Progenitor cell of endocrine pancreas (in vitro differentiated cells): ENCODE measurements around the gene CARS2. TPM values are rescaled to one million over a fixed set of nuclear protein-coding genes. Genes with fewer than 3 reads are reported as not detected.
A peak's percentile ranks its signal among the peaks of the same experiment; 100 is the strongest.

Source experiments
- DNase-seq: peaks from one replicate; pipeline ENCODE4 v3.0.0; 2021; ENCODE audit warnings: low spot score; ENCODE audit not compliant: unreplicated experiment
- H3K27ac Mint-ChIP-seq: 2 replicates; pipeline ENCODE4 v1.8.0; 2021; ENCODE audit warnings: mild to moderate bottlenecking, moderate library complexity, mixed read lengths
- H3K27me3 Mint-ChIP-seq: 2 replicates; pipeline ENCODE4 v1.8.0; 2021; ENCODE audit warnings: mixed read lengths
- H3K36me3 Mint-ChIP-seq: 2 replicates; pipeline ENCODE4 v1.8.0; 2022; ENCODE audit warnings: mixed read lengths; ENCODE audit not compliant: insufficient read depth
- H3K4me1 Mint-ChIP-seq: 2 replicates; pipeline ENCODE4 v1.8.0; 2021; ENCODE audit warnings: low read depth, mixed read lengths
- H3K4me3 Mint-ChIP-seq: 2 replicates; pipeline ENCODE4 v1.8.0; 2021; ENCODE audit warnings: low read depth, mild to moderate bottlenecking, moderate library complexity, mixed read lengths
- H3K9me3 Mint-ChIP-seq: 2 replicates; pipeline ENCODE4 v1.8.0; 2021; ENCODE audit warnings: low read depth, mixed read lengths
- total RNA-seq: library from RNA; stranded (reverse); gene quantifications from 2 replicates; pipeline ENCODE4 v1.2.1, GENCODE V29; 2021
- TF ChIP-seq, protein P1 (sequence below): fragments of 200-600 bp; sonication (generic); IDR thresholded peaks from one replicate; pipeline ENCODE4 v1.5.0; 2021; ENCODE audit warnings: antibody characterized with exemption, mild to moderate bottlenecking; ENCODE audit not compliant: unreplicated experiment

CARS2 gene
- total RNA-seq, 1 donor from 2014 or later: 90.4 TPM

DNA sequence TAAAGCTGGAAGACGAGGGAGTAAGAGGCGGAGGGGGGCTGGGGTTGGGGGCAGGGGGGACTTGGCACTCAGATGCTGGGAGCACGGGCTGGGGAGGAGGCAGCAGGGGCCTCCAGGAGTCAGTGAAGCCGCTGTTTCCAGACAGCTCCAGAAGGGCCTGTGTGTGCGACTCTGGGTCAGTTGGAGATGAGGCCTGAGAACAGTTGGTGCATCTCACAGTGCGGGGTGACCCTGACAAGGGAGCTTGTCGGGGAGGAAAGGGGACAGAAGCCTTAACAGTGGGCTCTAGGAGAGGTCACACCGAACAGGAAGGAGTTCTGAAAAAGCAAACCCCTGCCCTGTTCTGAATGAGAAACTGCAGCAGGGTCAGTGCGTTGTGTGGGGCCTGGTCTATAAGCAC is 79.4 kb downstream of the CARS2 start:
- peak overlapping the region; percentile 57 for H3K27ac Mint-ChIP-seq
- H3K9me3 Mint-ChIP-seq: no peaks in the 10 kb centered on the region
- no peaks in the 10 kb centered on the region for H3K27me3 Mint-ChIP-seq
- H3K4me1 Mint-ChIP-seq: peaks cover 23% of the 10 kb centered on the region
- TF ChIP-seq, protein P1, sequence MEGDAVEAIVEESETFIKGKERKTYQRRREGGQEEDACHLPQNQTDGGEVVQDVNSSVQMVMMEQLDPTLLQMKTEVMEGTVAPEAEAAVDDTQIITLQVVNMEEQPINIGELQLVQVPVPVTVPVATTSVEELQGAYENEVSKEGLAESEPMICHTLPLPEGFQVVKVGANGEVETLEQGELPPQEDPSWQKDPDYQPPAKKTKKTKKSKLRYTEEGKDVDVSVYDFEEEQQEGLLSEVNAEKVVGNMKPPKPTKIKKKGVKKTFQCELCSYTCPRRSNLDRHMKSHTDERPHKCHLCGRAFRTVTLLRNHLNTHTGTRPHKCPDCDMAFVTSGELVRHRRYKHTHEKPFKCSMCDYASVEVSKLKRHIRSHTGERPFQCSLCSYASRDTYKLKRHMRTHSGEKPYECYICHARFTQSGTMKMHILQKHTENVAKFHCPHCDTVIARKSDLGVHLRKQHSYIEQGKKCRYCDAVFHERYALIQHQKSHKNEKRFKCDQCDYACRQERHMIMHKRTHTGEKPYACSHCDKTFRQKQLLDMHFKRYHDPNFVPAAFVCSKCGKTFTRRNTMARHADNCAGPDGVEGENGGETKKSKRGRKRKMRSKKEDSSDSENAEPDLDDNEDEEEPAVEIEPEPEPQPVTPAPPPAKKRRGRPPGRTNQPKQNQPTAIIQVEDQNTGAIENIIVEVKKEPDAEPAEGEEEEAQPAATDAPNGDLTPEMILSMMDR: no peak
- DNase-seq: no peak
- H3K36me3 Mint-ChIP-seq: peaks cover 13% of the 10 kb centered on the region
- H3K4me3 Mint-ChIP-seq: no peak overlapping the region

DNA sequence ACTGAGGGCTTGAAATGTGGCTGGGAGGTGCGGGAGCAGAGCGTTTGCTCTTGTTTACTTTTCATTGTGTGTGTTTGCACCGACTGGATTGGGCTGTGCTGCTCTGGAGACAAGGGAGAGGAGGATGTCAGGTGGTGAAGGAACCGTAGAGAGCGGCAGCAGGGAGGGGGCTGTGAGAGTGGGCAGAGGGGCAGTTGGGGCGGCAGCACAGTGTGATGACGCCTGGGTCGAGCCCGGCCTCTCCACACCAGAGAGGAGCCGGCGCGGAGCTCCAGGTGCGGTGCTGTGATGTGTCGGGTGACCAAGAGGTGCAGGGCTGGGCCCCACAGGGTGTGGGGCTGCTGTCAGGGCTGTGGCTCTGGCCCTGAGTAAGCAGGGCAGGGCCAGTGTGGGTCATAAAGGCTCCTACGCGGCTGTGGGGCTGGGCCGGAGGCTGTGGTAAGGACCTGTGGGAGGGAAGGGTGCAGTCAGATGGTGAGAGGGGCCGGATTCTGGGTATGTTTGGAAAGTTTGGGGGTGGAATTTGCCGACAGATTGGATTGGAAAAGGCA is 80.1 kb downstream of the CARS2 start:
- peak overlapping the region; percentile 33 for H3K4me3 Mint-ChIP-seq

DNA sequence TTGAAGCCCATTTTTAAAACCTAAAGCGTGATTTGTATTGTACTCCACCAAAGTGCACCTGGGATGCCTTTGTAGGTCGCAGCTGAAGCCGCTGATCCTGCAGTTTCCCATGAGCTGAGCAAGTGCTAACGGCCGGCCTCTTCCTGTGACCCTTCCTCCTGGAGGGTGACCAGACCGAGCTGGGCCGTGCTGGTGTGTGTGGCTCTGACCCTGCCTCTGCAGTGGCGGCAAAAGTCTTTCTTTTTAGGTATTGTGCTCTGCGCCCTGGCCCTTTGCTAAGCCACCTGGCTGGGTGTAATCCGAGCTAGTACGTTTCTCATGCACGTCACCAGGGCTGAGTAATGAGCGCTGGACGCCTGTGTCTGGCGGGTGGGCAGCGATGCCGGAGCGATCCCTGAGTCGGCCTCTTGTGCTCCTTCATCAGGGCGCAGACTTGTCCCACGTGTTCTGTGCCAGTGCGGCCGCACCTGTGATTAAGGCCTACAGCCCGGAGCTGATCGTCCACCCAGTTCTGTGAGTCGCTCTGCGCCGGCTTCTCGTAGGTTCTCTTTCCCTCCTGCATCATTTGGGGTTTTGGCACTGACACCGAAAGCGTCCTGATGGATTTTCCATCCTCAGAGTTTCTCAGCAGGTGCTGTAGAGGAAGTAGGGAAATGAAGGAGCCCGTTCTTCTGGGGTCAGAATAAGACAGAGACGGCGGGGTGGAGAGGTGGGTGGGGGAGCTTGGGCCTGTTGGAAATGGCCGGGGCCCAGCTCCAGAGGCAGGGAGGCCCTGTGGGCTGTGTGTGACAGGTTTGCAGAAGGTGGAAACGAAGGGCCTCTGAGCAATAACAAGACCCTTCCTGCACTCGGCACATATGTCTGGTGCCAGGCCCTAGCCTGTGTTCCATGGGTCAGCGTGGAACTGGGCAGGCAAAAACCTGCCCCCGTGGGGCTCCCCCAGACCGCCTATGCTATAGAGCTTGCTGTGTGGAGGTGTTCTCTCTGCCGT is 80.9 kb downstream of the CARS2 start:
- H3K4me1 Mint-ChIP-seq: peaks cover 23% of the 10 kb centered on the region

More for the DNA sequence above, 80.1 kb downstream of the CARS2 start:
- H3K27ac Mint-ChIP-seq: peak overlapping the region; percentile 92
- no peaks in the 10 kb centered on the region for H3K9me3 Mint-ChIP-seq
- H3K27me3 Mint-ChIP-seq: no peaks in the 10 kb centered on the region
- TF ChIP-seq, protein P1: no peak
- H3K4me1 Mint-ChIP-seq: peaks cover 23% of the 10 kb centered on the region
- DNase-seq: no peak
- peaks cover 13% of the 10 kb centered on the region for H3K36me3 Mint-ChIP-seq

DNA sequence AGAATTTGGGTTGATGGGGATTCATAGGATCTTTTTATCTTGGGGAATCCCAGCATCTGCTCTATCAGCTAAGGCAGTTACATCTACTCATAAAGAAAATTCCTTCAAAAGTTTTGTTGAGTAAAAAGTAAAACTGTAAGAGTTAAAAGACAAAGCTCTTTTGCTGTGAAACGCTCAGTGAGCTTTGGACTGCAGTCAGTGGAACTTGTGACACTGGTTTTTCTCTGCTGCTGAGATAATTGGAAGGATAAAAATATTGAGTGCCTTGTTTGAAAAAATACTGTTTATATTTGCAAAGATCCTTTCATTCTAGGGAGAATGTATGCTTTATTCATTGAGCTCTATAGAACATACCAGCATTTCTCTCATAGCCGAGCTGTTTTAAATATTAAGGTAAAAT is 85.3 kb downstream of the CARS2 start:
- TF ChIP-seq, protein P1: no peak
- H3K27ac Mint-ChIP-seq: no peak overlapping the region
- H3K4me3 Mint-ChIP-seq: no peak overlapping the region
- H3K27me3 Mint-ChIP-seq: no peaks in the 10 kb centered on the region
- H3K36me3 Mint-ChIP-seq: peaks cover 3% of the 10 kb centered on the region
- no peaks in the 10 kb centered on the region for H3K9me3 Mint-ChIP-seq
- H3K4me1 Mint-ChIP-seq: peaks cover 31% of the 10 kb centered on the region
- DNase-seq: no peak

More for the DNA sequence above, 80.9 kb downstream of the CARS2 start:
- Mint-ChIP-seq H3K27me3 (no peaks in the 10 kb centered on the region), H3K36me3 (peaks cover 13% of the 10 kb centered on the region), H3K27ac (peak overlapping the region; percentile 92), H3K9me3 (no peaks in the 10 kb centered on the region), H3K4me3 (peak overlapping the region; percentile 33)
- TF ChIP-seq, protein P1: no peak
- no peak for DNase-seq

DNA sequence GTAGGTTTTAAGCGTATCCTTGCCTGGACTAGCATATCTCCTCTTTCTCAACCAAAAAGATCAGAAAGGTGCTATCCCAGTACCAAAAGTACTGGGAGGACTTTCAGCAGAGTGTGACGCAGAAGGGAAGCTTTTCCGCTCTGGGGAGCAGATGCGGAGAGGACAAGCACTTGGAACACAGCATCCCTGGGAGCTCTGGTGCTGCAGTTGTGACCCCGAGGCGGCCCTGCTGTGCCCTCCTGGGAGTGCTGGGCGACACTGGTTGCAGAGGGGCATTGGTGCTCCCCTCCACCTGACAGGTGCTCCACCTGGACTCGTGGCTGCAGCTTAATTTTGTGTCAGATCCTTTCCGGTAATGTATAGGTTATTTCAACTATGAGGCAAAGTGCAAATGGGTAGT is 87.1 kb downstream of the CARS2 start:
- DNase-seq: no peak
- TF ChIP-seq, protein P1: no peak
- Mint-ChIP-seq H3K27me3 (peaks cover 2% of the 10 kb centered on the region), H3K4me1 (peaks cover 23% of the 10 kb centered on the region), H3K27ac (no peak overlapping the region), H3K9me3 (no peaks in the 10 kb centered on the region), H3K4me3 (no peak overlapping the region), H3K36me3 (peaks cover 4% of the 10 kb centered on the region)
